GM13977 (cell line): Measurements from ENCODE around the gene ITGA4.

Source experiments
- DNase-seq: peaks from one replicate; pipeline ENCODE4 v3.0.0; 2012; ENCODE audit warnings: low spot score
- CTCF ChIP-seq: IDR thresholded peaks from 2 replicates; pipeline ENCODE4 v1.5.1; 2012; ENCODE audit warnings: mild to moderate bottlenecking, control low read depth; ENCODE audit not compliant: insufficient read depth; ENCODE audit errors: extremely low read depth, missing control alignments
- in situ Hi-C: fragments of 300-500 bp; cut with MboI; formaldehyde crosslinking; loops from one replicate; pipeline ENCODE4 v1.12.0; 2022; ENCODE audit warnings: low sequenced_read_pairs, low pct_unique_long_range_greater_than_20kb, mixed read lengths, inconsistent platforms; ENCODE audit not compliant: unreplicated experiment

Gene ITGA4

GRCh38 chr2:181546086-181546485 lies 88.9 kb downstream of the ITGA4 start:
- DNase-seq: no peak
- in situ Hi-C loops: no loop called here
- no peak for TF ChIP-seq CTCF

GRCh38 chr2:181552808-181553207 lies 95.6 kb downstream of the ITGA4 start:
- TF ChIP-seq CTCF: no peak
- in situ Hi-C loops: no loop called here
- DNase-seq: no peak

- no peak for TF ChIP-seq CTCF
- no peak for DNase-seq
- in situ Hi-C loops: no loop called here
Observed at GRCh38 chr2:181553244-181553643, 96.1 kb downstream of the ITGA4 start.

GRCh38 chr2:181554061-181554830 lies 97.1 kb downstream of the ITGA4 start:
- no peak for TF ChIP-seq CTCF
- DNase-seq: no peak
- in situ Hi-C loops: no loop called here

- DNase-seq: no peak
- no peak for TF ChIP-seq CTCF
- in situ Hi-C loops: no loop called here
Observed at GRCh38 chr2:181558371-181558770, 101.2 kb downstream of the ITGA4 start.

- in situ Hi-C loops: no loop called here
- no peak for DNase-seq
- no peak for TF ChIP-seq CTCF
Observed at GRCh38 chr2:181563101-181563692, 106.0 kb downstream of the ITGA4 start.
